OCI-LY1 (cell line): ENCODE data around the gene PPP1R12B.
A peak's percentile ranks its signal among the peaks of the same experiment; 100 is the strongest.
"Not testable (repeated sequence)": the region's sequence is repeated elsewhere in the genome, so short reads cannot be mapped to it uniquely, and the experiment has no call there.

Experiments
- H2AFZ ChIP-seq: fragments of 200-600 bp; sonication (generic), shearing (Covaris generic); 2 replicates; pipeline ENCODE4 v1.6.0; 2014; ENCODE audit warnings: antibody characterized with exemption, mild to moderate bottlenecking, low read length
- H3F3A ChIP-seq: fragments of 200-600 bp; sonication (generic), shearing (Covaris generic); 2 replicates; pipeline ENCODE4 v1.6.0; 2014; ENCODE audit warnings: mild to moderate bottlenecking, antibody characterized with exemption, low read length, moderate library complexity; ENCODE audit not compliant: insufficient read depth
- H3K27ac ChIP-seq: fragments of 200-600 bp; sonication (generic); 2 replicates; pipeline ENCODE4 v1.5.1; 2014; ENCODE audit warnings: low read length, mixed run types, mild to moderate bottlenecking, low read depth; ENCODE audit not compliant: poor library complexity, severe bottlenecking
- H3K27me3 ChIP-seq: fragments of 200-600 bp; sonication (generic); 2 replicates; pipeline ENCODE4 v1.6.0; 2014; ENCODE audit warnings: antibody characterized with exemption, mild to moderate bottlenecking, low read length, moderate library complexity; ENCODE audit not compliant: insufficient read depth
- H3K36me3 ChIP-seq: fragments of 200-600 bp; sonication (generic); 2 replicates; pipeline ENCODE4 v1.6.1; 2014; ENCODE audit warnings: mild to moderate bottlenecking, antibody characterized with exemption, low read length, moderate library complexity, mixed read lengths; ENCODE audit not compliant: insufficient read depth
- H3K4me1 ChIP-seq: fragments of 200-600 bp; sonication (generic); 2 replicates; pipeline ENCODE4 v1.5.1; 2014; ENCODE audit warnings: mild to moderate bottlenecking, low read length, moderate library complexity; ENCODE audit not compliant: insufficient read depth, severe bottlenecking
- H3K4me2 ChIP-seq: fragments of 200-600 bp; sonication (generic), shearing (Covaris generic); 2 replicates; pipeline ENCODE4 v1.6.1; 2014; ENCODE audit warnings: low read length
- H3K4me3 ChIP-seq: fragments of 200-600 bp; sonication (generic); 2 replicates; pipeline ENCODE4 v1.5.1; 2014; ENCODE audit warnings: low read length, low read depth, mild to moderate bottlenecking, mixed read lengths; ENCODE audit not compliant: poor library complexity, severe bottlenecking
- H3K79me2 ChIP-seq: fragments of 200-600 bp; shearing (Covaris generic); 2 replicates; pipeline ENCODE4 v1.6.1; 2016; ENCODE audit warnings: mixed run types, low read length, mixed read lengths; ENCODE audit not compliant: insufficient read depth
- H3K9ac ChIP-seq: fragments of 200-600 bp; sonication (generic), shearing (Covaris generic); 2 replicates; pipeline ENCODE4 v1.6.1; 2014; ENCODE audit warnings: mild to moderate bottlenecking, low read length, mixed read lengths
- H3K9me2 ChIP-seq: fragments of 200-600 bp; sonication (generic), shearing (Covaris generic); 2 replicates; pipeline ENCODE4 v1.6.1; 2014; ENCODE audit warnings: low read depth, mild to moderate bottlenecking, low read length, mixed read lengths
- H3K9me3 ChIP-seq: fragments of 200-600 bp; shearing (Covaris generic); 2 replicates; pipeline ENCODE4 v1.6.1; 2014; ENCODE audit warnings: low read length, mixed read lengths
- H4K20me1 ChIP-seq: fragments of 200-600 bp; sonication (generic), shearing (Covaris generic); 2 replicates; pipeline ENCODE4 v1.6.0; 2016; ENCODE audit warnings: mild to moderate bottlenecking, low read length; ENCODE audit not compliant: insufficient read depth
- EZH2 ChIP-seq: fragments of 200-600 bp; sonication (generic), shearing (Covaris generic); IDR thresholded peaks from 2 replicates; pipeline ENCODE4 v1.8.0; 2017; ENCODE audit warnings: borderline replicate concordance, mixed run types, mild to moderate bottlenecking, antibody characterized with exemption, low read length, moderate library complexity, mixed read lengths
- TF ChIP-seq, protein P1 (sequence below): fragments of 200-600 bp; sonication (generic), shearing (Covaris generic); IDR thresholded peaks from 2 replicates; pipeline ENCODE4 v1.5.1; 2017; ENCODE audit warnings: mild to moderate bottlenecking, antibody characterized with exemption, low read length, moderate library complexity, mixed read lengths

Gene PPP1R12B

GRCh38 chr1:202553560-202554038, 205.1 kb downstream of the PPP1R12B start:
- H3K27me3 ChIP-seq, result no peaks in the 10 kb centered on the region
- no peaks in the 10 kb centered on the region for H3K79me2 ChIP-seq
- no peak overlapping the region for H3K9ac ChIP-seq
- H3K27ac ChIP-seq, result peak overlapping the region; percentile 14
- no peak overlapping the region; the same call in 1 of the 2 replicates for H3K4me2 ChIP-seq
- TF ChIP-seq, protein P1, sequence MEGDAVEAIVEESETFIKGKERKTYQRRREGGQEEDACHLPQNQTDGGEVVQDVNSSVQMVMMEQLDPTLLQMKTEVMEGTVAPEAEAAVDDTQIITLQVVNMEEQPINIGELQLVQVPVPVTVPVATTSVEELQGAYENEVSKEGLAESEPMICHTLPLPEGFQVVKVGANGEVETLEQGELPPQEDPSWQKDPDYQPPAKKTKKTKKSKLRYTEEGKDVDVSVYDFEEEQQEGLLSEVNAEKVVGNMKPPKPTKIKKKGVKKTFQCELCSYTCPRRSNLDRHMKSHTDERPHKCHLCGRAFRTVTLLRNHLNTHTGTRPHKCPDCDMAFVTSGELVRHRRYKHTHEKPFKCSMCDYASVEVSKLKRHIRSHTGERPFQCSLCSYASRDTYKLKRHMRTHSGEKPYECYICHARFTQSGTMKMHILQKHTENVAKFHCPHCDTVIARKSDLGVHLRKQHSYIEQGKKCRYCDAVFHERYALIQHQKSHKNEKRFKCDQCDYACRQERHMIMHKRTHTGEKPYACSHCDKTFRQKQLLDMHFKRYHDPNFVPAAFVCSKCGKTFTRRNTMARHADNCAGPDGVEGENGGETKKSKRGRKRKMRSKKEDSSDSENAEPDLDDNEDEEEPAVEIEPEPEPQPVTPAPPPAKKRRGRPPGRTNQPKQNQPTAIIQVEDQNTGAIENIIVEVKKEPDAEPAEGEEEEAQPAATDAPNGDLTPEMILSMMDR, result no peak
- TF ChIP-seq EZH2, result no peak
- H3K4me1 ChIP-seq, result peaks cover 11% of the 10 kb centered on the region
- no peaks in the 10 kb centered on the region for H3F3A ChIP-seq
- H3K4me3 ChIP-seq, result no peak overlapping the region
- H2AFZ ChIP-seq, result no peak overlapping the region
- H3K36me3 ChIP-seq, result no peaks in the 10 kb centered on the region
- no peaks in the 10 kb centered on the region for H3K9me3 ChIP-seq
- no peaks in the 10 kb centered on the region for H3K9me2 ChIP-seq
- no peaks in the 10 kb centered on the region for H4K20me1 ChIP-seq

GRCh38 chr1:202554619-202555018, 206.1 kb downstream of the PPP1R12B start:
- not testable (repeated sequence) for H3K36me3 ChIP-seq, H3K27ac ChIP-seq, H3K9me3 ChIP-seq, H3F3A ChIP-seq, H3K9me2 ChIP-seq, H3K9ac ChIP-seq, H3K4me3 ChIP-seq, H4K20me1 ChIP-seq, H3K27me3 ChIP-seq, H2AFZ ChIP-seq, H3K4me2 ChIP-seq, H3K79me2 ChIP-seq
- H3K4me1 ChIP-seq, result peaks cover 11% of the 10 kb centered on the region

- peaks cover 11% of the 10 kb centered on the region for H3K4me1 ChIP-seq
- not testable (repeated sequence) for H3K79me2 ChIP-seq, H3F3A ChIP-seq, H3K9me3 ChIP-seq, H2AFZ ChIP-seq, H3K27ac ChIP-seq, H3K27me3 ChIP-seq, H3K9me2 ChIP-seq, H3K36me3 ChIP-seq, H3K9ac ChIP-seq, H3K4me2 ChIP-seq, H4K20me1 ChIP-seq, H3K4me3 ChIP-seq
Observed at GRCh38 chr1:202556037-202556436, 207.5 kb downstream of the PPP1R12B start.

DNA sequence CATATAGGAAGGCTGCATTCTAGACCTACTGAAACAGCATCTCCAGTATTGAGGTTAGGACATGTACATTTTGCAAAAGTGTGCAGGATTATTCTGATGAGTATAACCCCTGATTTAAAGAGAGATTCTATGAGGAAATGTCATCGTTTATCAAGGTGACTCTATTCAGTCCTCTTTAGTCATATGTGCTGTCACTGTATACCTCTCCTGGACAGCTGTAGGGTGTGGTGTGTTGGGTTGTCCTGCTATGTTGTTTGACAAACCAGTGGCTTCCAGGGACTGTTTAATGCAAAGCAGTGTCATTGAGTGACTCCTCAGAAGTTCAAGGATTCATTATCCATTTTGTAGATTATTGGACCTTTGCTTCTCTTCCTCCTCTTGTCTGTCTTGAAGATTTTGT, 209.2 kb downstream of the PPP1R12B start:
- H3K4me2 ChIP-seq, H3K9me3 ChIP-seq, H3K79me2 ChIP-seq, H4K20me1 ChIP-seq, H3K27ac ChIP-seq, H3K36me3 ChIP-seq, H3F3A ChIP-seq, H2AFZ ChIP-seq, H3K4me3 ChIP-seq, H3K9me2 ChIP-seq, H3K9ac ChIP-seq, H3K27me3 ChIP-seq: not testable (repeated sequence)
- H3K4me1 ChIP-seq, result peaks cover 11% of the 10 kb centered on the region

DNA sequence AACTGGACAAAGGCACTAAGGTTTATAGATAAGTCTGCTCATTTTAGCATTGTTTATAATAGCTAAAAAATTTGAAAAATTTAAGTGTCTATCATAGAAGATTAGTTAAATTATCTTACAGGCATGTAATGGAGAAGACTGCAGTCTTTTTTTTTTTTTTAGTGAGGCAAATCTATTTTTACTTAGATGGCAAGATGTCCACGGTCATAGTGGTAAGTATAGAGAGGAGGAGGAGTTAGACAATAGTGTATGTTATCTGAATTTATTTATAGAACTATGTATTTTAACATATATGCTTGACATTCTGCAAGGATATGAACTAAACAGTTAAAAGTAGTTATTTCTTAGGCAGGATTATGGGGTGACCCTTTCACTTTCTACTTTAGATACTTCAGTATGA, 212.7 kb downstream of the PPP1R12B start:
- Histone ChIP-seq H3K4me2 (no peak overlapping the region), H2AFZ (no peak overlapping the region), H3K27ac (no peak overlapping the region), H3K79me2 (no peaks in the 10 kb centered on the region), H4K20me1 (no peaks in the 10 kb centered on the region), H3K9ac (no peak overlapping the region), H3K9me3 (no peaks in the 10 kb centered on the region), H3K9me2 (no peaks in the 10 kb centered on the region), H3K36me3 (no peaks in the 10 kb centered on the region), H3K4me1 (peaks cover 8% of the 10 kb centered on the region), H3F3A (no peaks in the 10 kb centered on the region), H3K4me3 (no peak overlapping the region), H3K27me3 (no peaks in the 10 kb centered on the region)
- TF ChIP-seq, protein P1, result no peak
- no peak for TF ChIP-seq EZH2
